IPS DF 19.7 (cell line): ENCODE data around the gene HBD.
"Not testable (repeated sequence)": the region's sequence is repeated elsewhere in the genome, so short reads cannot be mapped to it uniquely, and the experiment has no call there.

Source experiments
- DNase-seq: peaks from one replicate; pipeline ENCODE4 v3.0.0-alpha.2; 2013; ENCODE audit warnings: low read depth, low spot score

The HBD gene

DNA sequence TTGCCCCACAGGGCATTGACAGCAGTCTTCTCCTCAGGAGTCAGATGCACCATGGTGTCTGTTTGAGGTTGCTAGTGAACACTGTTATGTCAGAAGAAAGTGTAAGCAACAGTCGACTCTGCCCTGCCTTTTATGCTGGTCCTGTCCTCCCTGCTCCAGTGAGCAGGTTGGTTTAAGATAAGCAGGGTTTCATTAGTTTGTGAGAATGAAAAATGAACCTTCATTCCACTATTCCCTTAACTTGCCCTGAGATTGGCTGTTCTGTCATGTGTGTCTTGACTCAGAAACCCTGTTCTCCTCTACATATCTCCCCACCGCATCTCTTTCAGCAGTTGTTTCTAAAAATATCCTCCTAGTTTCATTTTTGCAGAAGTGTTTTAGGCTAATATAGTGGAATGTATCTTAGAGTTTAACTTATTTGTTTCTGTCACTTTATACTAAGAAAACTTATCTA, at the start of gene HBD:
Gene HBD (minus strand): TSS at position 103 of the 454 bp plus-strand sequence. CDS start 50 bp downstream, at position 53.
- DNase-seq, result no peak

DNA sequence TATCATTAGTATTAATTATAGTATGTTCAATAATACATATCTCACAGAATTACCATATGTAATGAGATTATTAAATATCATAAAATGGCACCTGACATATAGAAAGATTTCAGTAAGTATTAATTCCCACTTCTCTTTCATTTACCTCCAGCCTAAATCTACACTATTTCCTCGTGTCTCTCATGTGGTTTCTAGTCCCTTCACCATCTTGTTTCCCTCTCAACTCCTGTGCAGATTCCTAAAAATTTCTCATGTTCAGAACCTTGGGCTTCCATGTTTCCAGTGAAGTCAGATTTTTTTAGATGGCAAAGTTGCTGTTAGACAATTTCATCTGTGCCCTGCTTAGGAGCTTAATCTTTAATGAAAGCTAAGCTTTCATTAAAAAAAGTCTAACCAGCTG, 49.6 kb upstream of the HBD start:
- DNase-seq, result no peak

DNA sequence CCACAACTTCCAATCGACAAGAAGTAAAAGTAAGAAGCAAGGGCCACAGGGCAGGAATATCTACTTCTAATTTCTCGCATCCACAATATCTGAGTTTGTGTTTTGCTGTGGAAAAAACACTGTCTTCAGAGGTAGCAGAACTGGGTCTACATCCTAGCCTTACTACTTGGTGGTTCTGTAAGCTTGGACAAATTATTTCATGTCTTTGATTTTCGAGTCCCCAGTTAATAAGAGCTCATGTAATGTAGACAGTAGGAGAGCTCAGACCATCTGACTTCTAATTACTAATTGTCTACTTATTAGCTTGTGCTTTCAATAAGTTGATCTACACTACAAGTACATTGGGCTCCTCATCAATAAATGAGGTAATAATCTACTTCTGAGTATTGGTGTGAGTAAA, 48.8 kb upstream of the HBD start:
- DNase-seq, result no peak

DNA sequence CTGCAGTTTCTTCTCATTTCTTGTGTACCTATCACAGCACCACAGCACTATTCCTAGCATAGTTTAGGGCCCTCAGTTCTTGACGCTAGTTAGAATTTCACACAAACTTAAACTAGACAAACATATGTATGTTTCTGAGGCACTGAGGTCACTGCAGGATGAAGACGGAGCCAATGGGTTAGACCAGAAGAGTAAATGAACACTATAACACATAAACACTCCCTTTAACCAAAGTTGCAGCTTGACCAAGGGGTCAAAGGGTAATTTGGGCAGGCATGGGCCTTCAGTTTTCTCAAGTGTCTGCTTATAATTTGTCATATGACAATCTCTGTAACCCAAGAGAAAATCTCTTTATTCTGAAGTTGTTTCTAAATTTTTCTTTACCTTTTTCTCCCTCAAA, 48.3 kb upstream of the HBD start:
- DNase-seq, result no peak

DNA sequence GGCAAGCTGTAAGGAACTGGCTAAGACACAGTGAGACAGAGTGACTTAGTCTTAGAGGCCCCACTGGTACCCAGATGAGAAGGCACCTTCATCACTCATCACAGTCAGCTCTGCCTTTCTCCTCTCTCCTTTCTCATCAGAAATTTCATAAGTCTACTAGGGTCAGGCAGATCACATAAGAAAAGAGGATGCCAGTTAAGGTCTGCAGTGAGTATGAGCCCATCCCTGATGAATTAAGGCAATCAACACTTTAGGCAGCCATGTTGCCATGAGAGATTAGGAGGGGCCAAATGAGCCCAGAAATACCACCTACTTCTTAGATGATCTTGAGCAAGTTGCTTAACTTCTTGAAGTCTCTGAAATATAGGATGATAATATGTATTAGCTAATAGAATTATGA, 47.3 kb upstream of the HBD start:
- DNase-seq, result no peak

DNA sequence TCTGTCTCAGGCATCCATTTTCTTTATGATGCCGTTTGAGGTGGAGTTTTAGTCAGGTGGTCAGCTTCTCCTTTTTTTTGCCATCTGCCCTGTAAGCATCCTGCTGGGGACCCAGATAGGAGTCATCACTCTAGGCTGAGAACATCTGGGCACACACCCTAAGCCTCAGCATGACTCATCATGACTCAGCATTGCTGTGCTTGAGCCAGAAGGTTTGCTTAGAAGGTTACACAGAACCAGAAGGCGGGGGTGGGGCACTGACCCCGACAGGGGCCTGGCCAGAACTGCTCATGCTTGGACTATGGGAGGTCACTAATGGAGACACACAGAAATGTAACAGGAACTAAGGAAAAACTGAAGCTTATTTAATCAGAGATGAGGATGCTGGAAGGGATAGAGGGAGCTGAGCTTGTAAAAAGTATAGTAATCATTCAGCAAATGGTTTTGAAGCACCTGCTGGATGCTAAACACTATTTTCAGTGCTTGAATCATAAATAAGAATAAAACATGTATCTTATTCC, 46.4 kb upstream of the HBD start:
- peak; percentile 64 for DNase-seq

DNA sequence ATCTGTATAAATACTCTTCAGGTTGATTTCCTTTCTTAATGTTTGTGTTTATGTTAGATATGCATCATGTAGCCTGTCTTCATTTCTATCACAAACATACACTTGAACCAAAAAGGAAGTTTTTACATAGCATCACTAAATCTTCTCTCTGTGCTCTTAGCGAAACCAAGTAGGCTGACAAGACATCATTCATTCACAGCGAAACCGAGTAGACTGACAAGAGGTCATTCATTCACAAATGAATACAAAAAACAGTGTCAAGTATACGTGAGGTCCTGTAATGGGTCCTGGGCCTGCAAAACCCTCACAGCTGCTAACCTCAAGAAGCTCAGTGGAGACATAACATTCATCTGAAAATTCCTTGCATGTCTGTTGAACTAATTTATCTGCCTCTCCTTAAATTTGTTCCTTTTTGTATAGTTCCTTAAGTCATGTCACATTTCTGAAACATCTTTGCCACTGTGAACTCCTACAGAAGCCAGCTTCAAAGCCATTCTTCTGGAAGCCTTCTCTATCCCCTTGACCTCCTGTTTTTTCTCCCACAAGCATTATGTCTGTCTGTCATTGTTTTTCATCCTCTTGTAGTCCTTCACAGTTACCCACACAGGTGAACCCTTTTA, 45.3 kb upstream of the HBD start:
- DNase-seq, result no peak

DNA sequence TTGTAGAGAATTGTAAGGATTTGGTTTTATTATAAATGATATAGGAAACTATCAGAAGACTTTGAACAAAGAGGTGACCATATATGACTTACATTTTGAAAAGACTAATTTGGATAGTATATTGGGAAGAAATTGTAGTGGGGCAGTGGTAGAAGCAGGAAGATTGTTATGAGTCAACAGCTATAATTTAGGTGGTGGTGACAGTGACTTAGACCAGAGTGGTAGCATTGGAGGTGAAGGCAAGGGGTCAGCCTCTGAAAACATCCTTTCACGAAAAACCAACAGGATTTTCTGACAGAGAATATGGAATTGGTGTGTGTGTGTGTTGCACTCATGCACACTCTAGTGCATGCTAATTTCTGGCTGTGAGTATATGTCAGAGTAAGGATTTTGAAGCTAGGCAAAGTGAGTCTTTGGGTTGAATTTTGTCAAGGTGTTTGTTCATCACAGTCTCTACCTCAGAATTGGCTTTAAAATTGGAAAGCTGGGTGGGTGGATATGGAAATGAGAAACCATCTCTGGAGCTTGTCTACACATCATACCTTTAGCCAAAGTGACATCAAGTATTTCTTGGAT, 43.6 kb upstream of the HBD start:
- no peak for DNase-seq

DNA sequence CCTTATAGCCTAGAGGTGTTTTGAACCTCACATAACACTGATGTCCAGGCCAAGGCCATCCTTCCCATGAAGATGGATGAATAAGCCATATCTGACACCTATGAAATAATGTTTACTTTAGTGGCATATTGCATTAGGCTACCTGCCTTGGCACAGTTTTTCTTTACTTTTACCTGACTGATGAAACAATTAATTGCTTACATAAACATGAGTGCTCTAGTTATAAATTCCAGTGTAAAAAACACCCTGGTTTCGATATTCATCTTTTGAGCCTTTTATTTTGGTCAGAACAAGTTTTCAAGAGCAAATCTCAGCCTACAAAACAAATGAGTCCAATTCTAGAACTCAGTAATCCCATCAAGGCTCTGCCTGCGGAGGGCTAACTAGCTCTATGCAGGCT, 42.4 kb upstream of the HBD start:
- DNase-seq, result no peak

DNA sequence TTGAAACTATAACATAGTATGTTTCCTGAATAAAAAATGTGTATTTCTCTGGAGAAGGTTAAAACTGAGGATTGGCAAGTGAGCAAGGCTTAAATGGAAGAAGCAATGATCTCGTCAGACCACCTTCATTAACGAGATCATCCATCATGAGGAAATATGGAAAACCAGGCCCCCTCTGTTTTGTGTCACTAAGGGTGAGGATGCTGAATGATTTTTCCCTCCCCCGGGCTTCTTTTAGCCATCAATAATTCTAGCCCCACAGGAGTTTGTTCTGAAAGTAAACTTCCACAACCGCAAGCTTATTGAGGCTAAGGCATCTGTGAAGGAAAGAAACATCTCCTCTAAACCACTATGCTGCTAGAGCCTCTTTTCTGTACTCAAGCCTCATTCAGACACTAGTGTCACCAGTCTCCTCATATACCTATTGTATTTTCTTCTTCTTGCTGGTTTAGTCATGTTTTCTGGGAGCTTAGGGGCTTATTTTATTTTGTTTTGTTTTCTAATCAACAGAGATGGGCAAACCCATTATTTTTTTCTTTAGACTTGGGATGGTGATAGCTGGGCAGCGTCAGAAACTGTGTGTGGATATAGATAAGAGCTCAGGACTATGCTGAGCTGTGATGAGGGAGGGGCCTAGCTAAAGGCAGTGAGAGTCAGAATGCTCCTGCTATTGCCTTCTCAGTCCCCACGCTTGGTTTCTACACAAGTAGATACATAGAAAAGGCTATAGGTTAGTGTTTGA, 41.3 kb upstream of the HBD start:
- no peak for DNase-seq

DNA sequence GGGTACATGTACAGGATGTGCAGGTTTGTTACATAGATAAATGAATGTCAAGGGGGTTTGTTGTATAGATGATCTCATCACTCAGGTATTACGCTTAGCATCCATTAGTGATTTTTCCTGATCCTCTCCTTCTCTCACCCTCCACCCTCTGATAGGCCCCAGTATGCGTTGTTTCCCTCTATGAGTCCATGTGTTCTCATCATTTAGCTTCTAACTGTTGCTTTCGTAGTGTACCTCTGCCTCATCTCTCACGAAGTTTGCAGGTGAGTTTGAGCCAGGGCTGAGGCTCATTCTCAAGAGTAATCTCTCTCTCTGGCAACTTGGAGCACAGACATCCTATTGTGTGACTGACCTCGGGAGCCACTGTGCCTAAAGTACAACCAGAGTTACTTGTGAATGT, 40.1 kb upstream of the HBD start:
- no peak for DNase-seq

DNA sequence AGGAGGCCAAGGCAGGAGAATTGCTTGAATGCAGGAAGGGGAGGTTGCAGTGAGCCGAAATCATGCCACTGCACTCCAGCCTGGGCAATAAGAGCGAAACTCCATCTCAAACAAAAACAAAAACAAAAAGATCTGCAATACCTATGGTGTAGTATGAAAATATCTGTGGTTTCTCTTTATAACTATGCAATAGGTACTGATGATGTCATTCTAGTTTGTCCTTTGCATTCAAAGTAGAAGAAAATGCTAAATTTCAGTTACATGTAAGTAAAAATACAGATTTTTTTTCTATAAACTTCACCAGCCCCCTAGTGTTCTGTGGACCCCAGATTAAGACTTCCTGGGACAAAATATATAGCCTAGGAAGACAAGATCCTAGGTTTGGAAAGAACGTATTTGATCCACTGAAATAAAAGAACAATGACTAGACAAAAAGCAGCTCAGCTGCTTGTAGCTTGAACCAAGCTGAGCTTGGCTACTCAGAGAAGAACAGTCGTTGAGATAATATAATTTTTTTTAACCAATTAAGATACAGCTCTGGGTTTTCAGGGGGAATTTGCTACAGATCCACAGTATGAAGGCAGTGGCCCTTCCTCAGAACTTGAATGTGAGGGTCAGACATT, 38.2 kb upstream of the HBD start:
- DNase-seq, result no peak

DNA sequence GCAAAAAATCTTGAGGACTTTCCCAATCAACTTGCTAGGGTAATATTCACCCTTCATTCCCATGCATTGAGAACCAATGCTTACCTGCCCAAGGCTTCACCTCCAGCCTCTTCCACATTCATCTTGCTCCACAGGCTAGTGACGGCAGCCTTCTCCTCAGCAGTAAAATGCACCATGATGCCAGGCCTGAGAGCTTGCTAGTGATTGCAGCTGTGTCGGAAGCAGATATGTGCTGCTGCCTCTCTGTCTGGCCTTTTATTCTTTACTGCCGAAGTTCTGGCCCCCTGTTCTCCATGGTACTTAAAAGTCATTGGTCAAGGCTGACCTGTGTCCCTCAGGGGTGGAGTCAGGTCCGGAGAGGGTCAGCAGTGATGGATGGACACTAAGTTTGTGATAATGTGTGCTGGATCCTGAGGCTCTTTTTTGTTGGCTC, 35.4 kb upstream of the HBD start, which contains the start of gene HBE1:
Gene HBE1 (minus strand): TSS at position 231 of the 433 bp plus-strand sequence. CDS start 55 bp downstream, at position 176.
- no peak for DNase-seq

DNA sequence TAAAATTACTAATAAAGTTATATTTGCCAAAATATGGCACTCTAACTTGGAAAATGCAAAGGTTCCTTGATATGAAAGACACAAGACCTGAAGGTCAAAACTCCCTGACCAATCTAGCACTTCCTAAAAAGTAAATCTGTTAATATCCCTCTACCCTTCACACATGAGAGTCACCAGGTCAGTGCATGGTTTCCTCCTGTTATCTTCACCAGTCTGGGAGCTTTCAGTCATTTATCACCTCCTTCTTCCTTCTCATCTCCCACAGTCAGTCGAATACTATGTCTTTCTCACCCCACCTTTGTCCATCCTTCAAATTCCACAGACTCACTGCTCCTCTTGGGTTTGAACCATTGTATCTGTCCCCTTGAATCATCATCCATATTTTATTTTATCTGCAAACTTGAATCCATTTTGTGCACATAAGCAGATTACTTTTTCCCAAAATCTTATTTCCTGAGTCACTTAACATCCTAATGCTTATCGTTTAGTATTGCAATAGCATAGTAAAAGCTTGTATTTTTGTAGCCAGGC, 32.8 kb upstream of the HBD start:
- DNase-seq, result no peak

DNA sequence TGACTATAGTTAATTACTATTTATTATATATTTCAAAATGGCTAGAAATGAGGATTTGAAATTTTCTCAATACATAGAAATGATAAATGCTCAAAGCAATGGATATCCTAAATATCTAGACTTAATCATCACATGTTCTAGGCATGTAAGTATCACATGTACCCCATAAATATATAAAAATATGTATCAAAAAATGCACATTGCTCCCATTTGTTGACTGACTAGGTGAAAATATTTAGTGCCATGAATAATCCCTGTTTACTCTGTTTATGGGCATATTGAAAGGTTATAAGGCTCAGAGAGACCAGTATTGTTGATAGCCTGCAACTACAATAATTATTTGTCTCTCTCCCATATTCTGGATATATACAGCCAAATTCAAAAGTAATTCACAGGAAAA, 32.3 kb upstream of the HBD start:
- no peak for DNase-seq

DNA sequence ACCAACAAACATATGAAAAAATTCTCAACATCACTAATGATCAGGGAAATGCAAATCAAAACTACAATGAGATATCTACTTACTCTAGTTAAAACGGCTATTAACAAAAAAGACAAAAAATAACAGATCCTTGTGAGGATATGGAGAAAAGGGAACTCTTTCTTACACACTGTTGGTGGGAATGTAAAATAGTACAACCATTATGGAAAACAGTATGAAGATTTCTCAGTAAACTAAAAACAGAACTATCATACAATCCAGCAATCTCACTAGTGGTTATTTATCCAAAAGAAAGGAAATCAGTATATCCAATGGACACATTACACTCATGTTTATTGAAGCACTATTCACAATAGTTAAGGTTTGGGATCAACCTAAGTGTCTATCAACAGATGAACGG, 31.5 kb upstream of the HBD start:
- no peak for DNase-seq

DNA sequence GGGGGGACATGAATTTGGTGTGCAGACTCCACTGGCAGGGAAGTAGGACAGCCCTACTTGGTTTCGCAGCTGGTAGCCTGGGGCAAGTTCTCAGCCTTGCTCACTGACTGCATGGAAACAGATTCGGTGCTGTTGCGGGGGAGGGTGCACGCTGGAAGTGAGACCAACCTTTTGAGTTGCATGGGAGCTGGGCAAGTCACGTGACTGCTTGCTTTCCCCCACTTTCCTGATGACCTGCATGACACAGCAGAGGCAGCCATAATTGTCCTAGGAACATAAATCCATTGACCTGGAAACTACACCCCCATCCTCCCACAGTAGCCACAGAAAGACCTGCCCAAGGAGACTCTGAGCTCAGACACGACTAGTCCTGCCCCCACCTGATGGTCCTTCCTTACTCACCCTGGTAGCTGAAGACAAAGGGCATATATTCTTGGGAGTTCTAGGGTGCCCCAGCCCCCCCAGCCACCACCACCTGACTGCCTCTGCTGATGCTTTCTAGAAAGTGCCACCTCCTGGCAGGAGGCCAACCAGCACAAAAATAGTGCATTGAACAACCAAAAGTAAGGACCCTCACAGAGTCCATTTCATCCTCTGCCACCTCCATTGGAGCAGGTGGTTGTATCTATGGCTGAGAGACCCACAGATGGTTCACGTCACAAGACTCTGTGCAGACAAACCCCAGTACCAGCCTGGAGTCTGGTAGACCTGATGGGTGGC, 24.4 kb upstream of the HBD start:
- peak; percentile 28 for DNase-seq

DNA sequence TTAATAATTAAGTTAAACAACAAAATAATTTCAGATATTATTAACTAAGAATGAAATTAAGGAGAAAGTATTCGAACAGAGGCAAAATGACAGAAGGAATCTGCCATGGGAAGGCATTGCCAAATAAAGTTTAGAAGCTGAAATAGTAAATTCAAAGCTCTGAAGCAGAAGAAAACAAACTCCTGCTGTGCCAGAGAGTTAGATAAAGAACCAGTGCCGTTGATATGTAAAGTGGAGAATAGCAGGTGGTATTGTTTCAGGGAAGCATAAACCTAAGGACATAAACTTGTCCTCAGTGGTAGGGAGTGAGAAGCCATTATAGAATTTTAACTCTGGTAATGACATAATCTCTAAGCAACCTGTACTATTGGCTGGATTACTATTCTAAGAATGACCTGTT, 23.0 kb upstream of the HBD start:
- peak; percentile 60 for DNase-seq

DNA sequence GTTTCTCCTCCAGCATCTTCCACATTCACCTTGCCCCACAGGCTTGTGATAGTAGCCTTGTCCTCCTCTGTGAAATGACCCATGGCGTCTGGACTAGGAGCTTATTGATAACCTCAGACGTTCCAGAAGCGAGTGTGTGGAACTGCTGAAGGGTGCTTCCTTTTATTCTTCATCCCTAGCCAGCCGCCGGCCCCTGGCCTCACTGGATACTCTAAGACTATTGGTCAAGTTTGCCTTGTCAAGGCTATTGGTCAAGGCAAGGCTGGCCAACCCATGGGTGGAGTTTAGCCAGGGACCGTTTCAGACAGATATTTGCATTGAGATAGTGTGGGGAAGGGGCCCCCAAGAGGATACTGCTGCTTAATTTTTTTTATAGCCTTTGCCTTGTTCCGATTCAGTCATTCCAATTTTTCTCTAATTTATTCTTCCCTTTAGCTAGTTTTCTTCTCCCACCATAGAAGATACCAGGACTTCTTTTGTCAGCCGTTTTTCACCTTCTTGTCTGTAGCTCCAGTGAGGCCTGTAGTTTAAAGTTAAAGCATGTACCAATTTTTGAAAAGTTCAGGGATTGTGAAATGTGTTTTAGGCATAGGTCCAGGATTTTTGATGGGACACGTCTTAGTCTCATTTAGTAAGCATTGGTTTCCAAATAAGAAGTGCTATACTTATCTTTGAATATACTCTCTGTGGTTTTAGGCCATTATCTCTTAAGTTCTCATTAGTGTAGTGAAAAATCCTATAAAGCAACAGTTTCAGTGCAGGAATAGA, 20.5 kb upstream of the HBD start, which contains the start of gene HBG2:
Gene HBG2 (minus strand): TSS at position 136 of the 768 bp plus-strand sequence. CDS start 53 bp downstream, at position 83.
- not testable (repeated sequence) for DNase-seq

DNA sequence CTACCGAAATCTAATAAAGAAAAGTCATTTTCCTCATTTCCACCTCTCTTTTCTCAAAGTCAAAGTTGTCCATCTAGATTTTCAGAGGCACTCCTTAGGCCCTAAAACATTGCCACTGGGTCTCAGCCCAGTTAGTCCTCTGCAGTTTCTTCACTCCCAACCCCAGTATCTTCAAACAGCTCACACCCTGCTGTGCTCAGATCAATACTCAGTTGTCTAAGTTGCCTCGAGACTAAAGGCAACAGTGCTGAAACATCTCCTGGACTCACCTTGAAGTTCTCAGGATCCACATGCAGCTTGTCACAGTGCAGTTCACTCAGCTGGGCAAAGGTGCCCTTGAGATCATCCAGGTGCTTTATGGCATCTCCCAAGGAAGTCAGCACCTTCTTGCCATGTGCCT, 19.7 kb upstream of the HBD start:
- not testable (repeated sequence) for DNase-seq
